GM12878 (cell line): ENCODE results near the gene CFAP52. TPM values are rescaled to one million over a fixed set of nuclear protein-coding genes. Genes with fewer than 3 reads are reported as not detected.
"Not testable (repeated sequence)": the region's sequence is repeated elsewhere in the genome, so short reads cannot be mapped to it uniquely, and the experiment has no call there.

ENCODE experiments used
- ATAC-seq: fragments of 200-7000 bp; cut with Tn5 transposase; 3 replicates; pipeline ENCODE4 v1.9.1; 2020; ENCODE audit warnings: mild to moderate bottlenecking, moderate library complexity
- BruUV-seq: library from RNA; stranded (reverse); fragments of 400-500 nt; replicated peaks from 2 replicates; lab custom pipeline; 2021; lab: Mats Ljungman, UMichigan
- CTCF ChIA-PET: fragments of 300-600 bp; sonication (Branson Sonifier 250); formaldehyde crosslinking; extraction: SDS; loops from one replicate; lab custom pipeline; 2021; ENCODE audit warnings: inconsistent platforms; lab: Yijun Ruan, JAX
- POLR2A ChIA-PET: fragments of 350-600 bp; formaldehyde crosslinking; extraction: SDS; loops from one replicate; lab custom pipeline; 2021; ENCODE audit warnings: inconsistent platforms; lab: Charles Lee
- RAD21 ChIA-PET: fragments of 300-600 bp; sonication (Branson Sonifier 250); formaldehyde crosslinking; loops from one replicate; lab custom pipeline; 2023; ENCODE audit warnings: antibody characterized with exemption; ENCODE audit not compliant: unreplicated experiment; lab: Charles Lee
- SMC1A ChIA-PET: fragments of 300-600 bp; sonication (Branson Sonifier 250); formaldehyde crosslinking; loops from one replicate; lab custom pipeline; 2023; ENCODE audit not compliant: unreplicated experiment, uncharacterized antibody; lab: Charles Lee
- DNase-seq: peaks from one replicate; pipeline ENCODE4 v3.0.0-alpha.2; 2011; ENCODE audit warnings: low read depth, low spot score
- FAIRE-seq: peaks from 3 replicates; lab custom pipeline; 2011; peaks lifted over from hg19 to GRCh38; lab: Jason Lieb, UNC
- H2AFZ ChIP-seq: 2 replicates; pipeline ENCODE4 v1.6.0; 2011; ENCODE audit warnings: low read depth, low read length, control low read depth; ENCODE audit not compliant: control insufficient read depth
- H3K27ac ChIP-seq: 2 replicates; pipeline ENCODE4 v1.5.1; 2011; ENCODE audit warnings: control low read depth; ENCODE audit not compliant: control insufficient read depth, insufficient read depth
- H3K27me3 ChIP-seq, 2 experiments: replicated peaks in 1 of 2; 2 replicates each; pipeline versions ENCODE4 v1.6.0 to v1.6.1; 2011; ENCODE audit warnings: low read length in 1 of 2; ENCODE audit not compliant: control insufficient read depth in 2 of 2, insufficient read depth in 2 of 2
- H3K36me3 ChIP-seq, 2 experiments: 2 replicates each; pipeline ENCODE4 v1.5.1; 2011; ENCODE audit warnings: low read length in 1 of 2; ENCODE audit not compliant: control insufficient read depth in 2 of 2, insufficient read depth in 2 of 2
- H3K4me1 ChIP-seq: 2 replicates; pipeline ENCODE4 v1.6.1; 2011; ENCODE audit warnings: mild to moderate bottlenecking, low read length, moderate library complexity, mixed read lengths; ENCODE audit not compliant: control insufficient read depth, insufficient read depth
- H3K4me2 ChIP-seq: 2 replicates; pipeline ENCODE4 v1.6.0; 2011; ENCODE audit warnings: control low read depth; ENCODE audit not compliant: control insufficient read depth, insufficient read depth
- H3K4me3 ChIP-seq: fragments of 200-600 bp; sonication (generic); 2 replicates; pipeline ENCODE4 v1.5.1; 2016
- H3K79me2 ChIP-seq: 2 replicates; pipeline ENCODE4 v1.6.0; 2011; ENCODE audit warnings: low read length; ENCODE audit not compliant: control insufficient read depth, insufficient read depth
- H3K9ac ChIP-seq: 2 replicates; pipeline ENCODE4 v1.8.0; 2011; ENCODE audit warnings: low read length, control low read depth, mixed read lengths; ENCODE audit not compliant: control insufficient read depth, insufficient read depth
- H3K9me3 ChIP-seq: replicated peaks from 3 replicates; pipeline ENCODE4 v1.5.1; 2011; ENCODE audit warnings: mild to moderate bottlenecking, low read length; ENCODE audit not compliant: control insufficient read depth, insufficient read depth
- H4K20me1 ChIP-seq: 2 replicates; pipeline ENCODE4 v1.6.0; 2011; ENCODE audit not compliant: control insufficient read depth, insufficient read depth
- HDGF ChIP-seq: fragments of 450-650 bp; IDR thresholded peaks from 2 replicates; pipeline ENCODE4 v1.6.1; 2016; ENCODE audit warnings: antibody characterized with exemption
- NR2C2 ChIP-seq: IDR thresholded peaks from 2 replicates; pipeline ENCODE4 v1.6.1; 2011; ENCODE audit warnings: borderline replicate concordance, low read depth; ENCODE audit not compliant: control insufficient read depth, insufficient read length
- SREBF1 ChIP-seq: IDR thresholded peaks from 2 replicates; pipeline ENCODE4 v1.6.1; 2012; ENCODE audit warnings: mild to moderate bottlenecking, low read length
- ZNF384 ChIP-seq: IDR thresholded peaks from 2 replicates; pipeline ENCODE4 v1.6.1; 2012; ENCODE audit warnings: low read depth, mild to moderate bottlenecking, low read length, improper control_type of control experiment, borderline replicate concordance
- WGBS: methylation state at CpG from one replicate; pipeline ENCODE4 v1.1.6; 2016; ENCODE audit warnings: low lambda C conversion rate; ENCODE audit not compliant: insufficient replicate concordance, insufficient coverage; ENCODE audit errors: missing lambda C conversion rate; 5-methylcytosine and 5-hydroxymethylcytosine counted together
- in situ Hi-C: fragments of 300-500 bp; cut with MboI; formaldehyde crosslinking; loops from 9 replicates; pipeline ENCODE4 v1.14.3; 2018; ENCODE audit warnings: mixed read lengths
- intact Hi-C: fragments of 100-400 bp; cut with micrococcal nuclease; formaldehyde crosslinking; loops from one replicate; pipeline ENCODE4 v1.14.2; 2022; ENCODE audit not compliant: unreplicated experiment
- polyA plus RNA-seq, 11 experiments: library from polyadenylated mRNA; depleted of rRNA in 4 of 11; unstranded in 6 of 11; stranded (reverse) in 5 of 11; fragments of >200 nt; fragmentation: Nextera tagmentation in 4 of 11; fragmentation: Illumina TruSeq in 1 of 11; extraction: Ambion mirVana in 4 of 11; extraction: Trizol in 1 of 11; gene quantifications; 1 replicate in 1 of 11; 2 replicates in 10 of 11; pipeline versions ENCODE4 v1.2.1 to v1.2.3, GENCODE V29; 2011 to 2016; ENCODE audit warnings: inconsistent platforms in 2 of 11, missing spikeins in 2 of 11, low read depth in 1 of 11
- total RNA-seq, 4 experiments: library from RNA; depleted of rRNA in 3 of 4; stranded (reverse); fragments of >200 nt in 3 of 4; fragmentation: Illumina TruSeq in 1 of 4; extraction: Trizol in 1 of 4; gene quantifications; 2 replicates each; pipeline versions ENCODE4 v1.2.1 to v1.2.3, GENCODE V29; 2013 to 2021
- TF ChIP-seq, protein P1 (sequence below): fragments of 450-650 bp; IDR thresholded peaks from 2 replicates; pipeline ENCODE4 v1.6.1; 2017; ENCODE audit warnings: mild to moderate bottlenecking, moderate library complexity

CFAP52 gene
- total and polyA plus RNA-seq, 10 of the 15 experiments (the other 5 are each of a cell fraction or from before 2014, with no cell fraction given), result 0.05 to 0.14 TPM; not detected in 8

- POLR2A ChIA-PET, result no interaction called here
- no peak for TF ChIP-seq HDGF
- TF ChIP-seq NR2C2, result no peak
- no peak for TF ChIP-seq ZNF384
- no peak for TF ChIP-seq SREBF1
- TF ChIP-seq, protein P1, sequence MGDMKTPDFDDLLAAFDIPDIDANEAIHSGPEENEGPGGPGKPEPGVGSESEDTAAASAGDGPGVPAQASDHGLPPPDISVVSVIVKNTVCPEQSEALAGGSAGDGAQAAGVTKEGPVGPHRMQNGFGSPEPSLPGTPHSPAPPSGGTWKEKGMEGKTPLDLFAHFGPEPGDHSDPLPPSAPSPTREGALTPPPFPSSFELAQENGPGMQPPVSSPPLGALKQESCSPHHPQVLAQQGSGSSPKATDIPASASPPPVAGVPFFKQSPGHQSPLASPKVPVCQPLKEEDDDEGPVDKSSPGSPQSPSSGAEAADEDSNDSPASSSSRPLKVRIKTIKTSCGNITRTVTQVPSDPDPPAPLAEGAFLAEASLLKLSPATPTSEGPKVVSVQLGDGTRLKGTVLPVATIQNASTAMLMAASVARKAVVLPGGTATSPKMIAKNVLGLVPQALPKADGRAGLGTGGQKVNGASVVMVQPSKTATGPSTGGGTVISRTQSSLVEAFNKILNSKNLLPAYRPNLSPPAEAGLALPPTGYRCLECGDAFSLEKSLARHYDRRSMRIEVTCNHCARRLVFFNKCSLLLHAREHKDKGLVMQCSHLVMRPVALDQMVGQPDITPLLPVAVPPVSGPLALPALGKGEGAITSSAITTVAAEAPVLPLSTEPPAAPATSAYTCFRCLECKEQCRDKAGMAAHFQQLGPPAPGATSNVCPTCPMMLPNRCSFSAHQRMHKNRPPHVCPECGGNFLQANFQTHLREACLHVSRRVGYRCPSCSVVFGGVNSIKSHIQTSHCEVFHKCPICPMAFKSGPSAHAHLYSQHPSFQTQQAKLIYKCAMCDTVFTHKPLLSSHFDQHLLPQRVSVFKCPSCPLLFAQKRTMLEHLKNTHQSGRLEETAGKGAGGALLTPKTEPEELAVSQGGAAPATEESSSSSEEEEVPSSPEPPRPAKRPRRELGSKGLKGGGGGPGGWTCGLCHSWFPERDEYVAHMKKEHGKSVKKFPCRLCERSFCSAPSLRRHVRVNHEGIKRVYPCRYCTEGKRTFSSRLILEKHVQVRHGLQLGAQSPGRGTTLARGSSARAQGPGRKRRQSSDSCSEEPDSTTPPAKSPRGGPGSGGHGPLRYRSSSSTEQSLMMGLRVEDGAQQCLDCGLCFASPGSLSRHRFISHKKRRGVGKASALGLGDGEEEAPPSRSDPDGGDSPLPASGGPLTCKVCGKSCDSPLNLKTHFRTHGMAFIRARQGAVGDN, result no peak
- ATAC-seq, result no peak
These were observed 60.1 kb downstream of the CFAP52 start for GRCh38 chr17:9636501-9636900.

DNA sequence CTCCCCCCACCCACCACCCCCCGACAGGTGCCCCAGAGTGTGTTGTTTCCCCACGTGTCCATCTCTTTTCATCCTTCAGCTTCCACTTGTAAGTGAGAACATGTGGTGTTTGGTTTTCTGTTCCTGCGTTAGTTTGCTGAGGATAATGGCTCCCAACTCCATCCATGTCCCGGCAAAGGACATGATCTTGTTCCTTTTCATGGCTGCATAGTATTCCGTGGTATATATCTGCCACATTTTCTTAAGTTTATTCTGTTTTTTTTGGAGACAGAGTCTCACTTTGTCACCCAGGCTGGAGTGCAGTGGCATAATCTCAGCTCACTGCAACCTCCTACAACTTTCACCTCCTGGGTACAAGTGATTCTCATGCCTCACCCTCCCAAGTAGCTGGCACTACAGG lies 63.9 kb downstream of the CFAP52 start:
- POLR2A ChIA-PET, BruUV-seq, intact Hi-C loops, H3K4me3 ChIP-seq, H3K9me3 ChIP-seq, H3K4me2 ChIP-seq, CTCF ChIA-PET, H3K36me3 ChIP-seq, H3K27ac ChIP-seq, FAIRE-seq, H3K9ac ChIP-seq, SMC1A ChIA-PET, H3K27me3 ChIP-seq, DNase-seq, H3K79me2 ChIP-seq, ATAC-seq, H3K4me1 ChIP-seq, H2AFZ ChIP-seq, RAD21 ChIA-PET, H4K20me1 ChIP-seq: not testable (repeated sequence)
- in situ Hi-C loops, result loop anchor here (5.0 kb wide), 1 partner anchor 48 kb away; no protein-coding TSS in a partner anchor
- WGBS, result 31% methylated on average over 5 of the region's 5 CpGs

More at GRCh38 chr17:9636501-9636900, 60.1 kb downstream of the CFAP52 start:
- no peaks in the 10 kb centered on the region for H3K79me2 ChIP-seq
- FAIRE-seq, result no peak
- in situ Hi-C loops (no loop called here), intact Hi-C loops (no loop called here)
- no peaks in the 10 kb centered on the region for H4K20me1 ChIP-seq
- H3K4me2 ChIP-seq, result no peak overlapping the region
- H3K36me3 ChIP-seq, result no peaks in the 10 kb centered on the region
- ChIA-PET RAD21 (no interaction called here), SMC1A (no interaction called here), CTCF (no interaction called here)
- no peak overlapping the region for H3K9ac ChIP-seq
- WGBS, result 50% methylated on average over 11 of the region's 12 CpGs
- no peak overlapping the region for H3K4me3 ChIP-seq
- no peaks in the 10 kb centered on the region; a peak in 1 of 4 replicates for H3K27me3 ChIP-seq
- BruUV-seq, result no TSS peak
- H3K9me3 ChIP-seq, result no peaks in the 10 kb centered on the region
- H2AFZ ChIP-seq, result no peak overlapping the region
- no peak for DNase-seq
- H3K27ac ChIP-seq, result no peak overlapping the region
- H3K4me1 ChIP-seq, result no peaks in the 10 kb centered on the region
